GM18505 (cell line): Measurements from ENCODE around the gene FHOD3.

Experiments
- ATAC-seq: cut with Tn5 transposase; IDR thresholded peaks from one replicate; pipeline ENCODE4 v1.9.1; 2021; ENCODE audit not compliant: unreplicated experiment
- POLR2A ChIP-seq: IDR thresholded peaks from 4 replicates; pipeline ENCODE4 v1.6.1; 2011; ENCODE audit warnings: borderline replicate concordance; ENCODE audit not compliant: insufficient read depth, insufficient read length; ENCODE audit errors: extremely low read depth

The FHOD3 gene

GRCh38 chr18:36415625-36416024 is 118.1 kb downstream of the FHOD3 start:
- no peak for ATAC-seq
- TF ChIP-seq POLR2A: no peak

- TF ChIP-seq POLR2A: no peak
- no peak for ATAC-seq
Observed at GRCh38 chr18:36419188-36419899, 121.8 kb downstream of the FHOD3 start.

GRCh38 chr18:36419900-36420531 is 122.5 kb downstream of the FHOD3 start:
- no peak for ATAC-seq
- TF ChIP-seq POLR2A: no peak

GRCh38 chr18:36420826-36421225 is 123.3 kb downstream of the FHOD3 start:
- ATAC-seq: no peak
- TF ChIP-seq POLR2A: no peak

GRCh38 chr18:36424741-36425142 is 127.2 kb downstream of the FHOD3 start:
- ATAC-seq: no peak
- TF ChIP-seq POLR2A: no peak

- TF ChIP-seq POLR2A: no peak
- no peak for ATAC-seq
Observed at GRCh38 chr18:36427369-36427768, 129.9 kb downstream of the FHOD3 start.

GRCh38 chr18:36427831-36428230 is 130.3 kb downstream of the FHOD3 start:
- ATAC-seq: no peak
- TF ChIP-seq POLR2A: no peak

- no peak for TF ChIP-seq POLR2A
- no peak for ATAC-seq
Observed at GRCh38 chr18:36428431-36429029, 131.0 kb downstream of the FHOD3 start.

GRCh38 chr18:36432880-36433555 is 135.5 kb downstream of the FHOD3 start:
- no peak for TF ChIP-seq POLR2A
- ATAC-seq: no peak

GRCh38 chr18:36436387-36436786 is 138.9 kb downstream of the FHOD3 start:
- TF ChIP-seq POLR2A: no peak
- no peak for ATAC-seq

GRCh38 chr18:36440614-36441013 is 143.1 kb downstream of the FHOD3 start:
- no peak for ATAC-seq
- TF ChIP-seq POLR2A: no peak

- ATAC-seq: no peak
Observed at GRCh38 chr18:36441426-36442240, 144.1 kb downstream of the FHOD3 start.

GRCh38 chr18:36442717-36443116 is 145.2 kb downstream of the FHOD3 start:
- no peak for TF ChIP-seq POLR2A
- ATAC-seq: no peak

More at GRCh38 chr18:36441426-36442240, 144.1 kb downstream of the FHOD3 start:
- no peak for TF ChIP-seq POLR2A
